Inflammatory macrophage treated with lipopolysaccharide for 1 hour (primary cell): ENCODE results near the gene CNKSR1.

Source experiments
- DNase-seq, 2 donors: peaks; one replicate each; pipeline ENCODE4 v3.0.0-alpha.2; 2020 to 2022

The CNKSR1 gene, protein sequence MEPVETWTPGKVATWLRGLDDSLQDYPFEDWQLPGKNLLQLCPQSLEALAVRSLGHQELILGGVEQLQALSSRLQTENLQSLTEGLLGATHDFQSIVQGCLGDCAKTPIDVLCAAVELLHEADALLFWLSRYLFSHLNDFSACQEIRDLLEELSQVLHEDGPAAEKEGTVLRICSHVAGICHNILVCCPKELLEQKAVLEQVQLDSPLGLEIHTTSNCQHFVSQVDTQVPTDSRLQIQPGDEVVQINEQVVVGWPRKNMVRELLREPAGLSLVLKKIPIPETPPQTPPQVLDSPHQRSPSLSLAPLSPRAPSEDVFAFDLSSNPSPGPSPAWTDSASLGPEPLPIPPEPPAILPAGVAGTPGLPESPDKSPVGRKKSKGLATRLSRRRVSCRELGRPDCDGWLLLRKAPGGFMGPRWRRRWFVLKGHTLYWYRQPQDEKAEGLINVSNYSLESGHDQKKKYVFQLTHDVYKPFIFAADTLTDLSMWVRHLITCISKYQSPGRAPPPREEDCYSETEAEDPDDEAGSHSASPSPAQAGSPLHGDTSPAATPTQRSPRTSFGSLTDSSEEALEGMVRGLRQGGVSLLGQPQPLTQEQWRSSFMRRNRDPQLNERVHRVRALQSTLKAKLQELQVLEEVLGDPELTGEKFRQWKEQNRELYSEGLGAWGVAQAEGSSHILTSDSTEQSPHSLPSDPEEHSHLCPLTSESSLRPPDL

DNA sequence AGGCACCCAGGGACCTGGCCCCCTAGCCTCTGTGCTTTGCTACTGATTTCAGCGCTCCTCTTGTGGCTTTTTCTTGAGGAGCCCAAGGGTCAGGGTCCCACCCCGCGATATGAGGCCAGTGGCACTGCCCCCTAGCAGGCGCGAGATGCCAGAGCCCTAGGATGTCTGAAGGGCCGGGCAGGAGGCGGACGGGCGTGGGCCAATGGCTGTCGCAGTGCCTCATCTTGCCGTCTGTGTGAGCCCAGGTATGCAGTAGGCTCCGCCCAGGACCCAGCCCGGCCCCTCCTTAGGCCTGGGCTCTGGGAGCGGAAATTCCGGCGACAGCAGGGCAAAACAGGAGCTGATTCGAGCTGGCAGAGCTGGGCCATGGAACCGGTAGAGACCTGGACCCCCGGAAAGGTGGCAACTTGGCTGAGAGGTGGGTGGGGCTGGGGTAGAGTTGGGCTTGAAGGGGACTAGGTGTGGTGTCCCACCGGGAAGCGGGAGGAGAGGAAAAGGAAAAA lies at the start of gene CNKSR1:
CNKSR1 (plus strand) TSS at position 310 of the 503 bp plus-strand sequence; CDS start at position 367, 57 bp downstream.
- DNase-seq, result no peak

DNA sequence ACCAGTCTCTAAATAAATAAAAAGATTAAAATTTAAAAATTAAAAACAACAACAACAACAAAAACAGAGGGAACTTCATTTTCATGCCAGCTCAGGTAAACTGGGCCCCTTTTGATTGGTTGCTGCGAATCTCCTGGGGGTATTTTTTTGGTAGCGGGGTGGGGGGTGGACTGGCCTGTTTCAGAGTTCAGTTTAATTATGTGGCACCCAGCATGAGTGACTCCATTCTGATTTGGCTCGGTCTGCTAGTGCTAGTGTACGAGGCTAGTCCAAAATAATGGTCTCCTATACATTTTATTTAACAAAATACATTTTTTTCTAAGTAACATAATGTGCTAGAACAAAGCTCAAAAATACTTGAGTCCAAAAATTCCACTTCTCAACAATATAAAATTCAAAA lies 47.5 kb upstream of the CNKSR1 start:
- no peak for DNase-seq

- no peak for DNase-seq
These were observed 46.6 kb upstream of the CNKSR1 start for GRCh38 chr1:26130695-26131094.

DNA sequence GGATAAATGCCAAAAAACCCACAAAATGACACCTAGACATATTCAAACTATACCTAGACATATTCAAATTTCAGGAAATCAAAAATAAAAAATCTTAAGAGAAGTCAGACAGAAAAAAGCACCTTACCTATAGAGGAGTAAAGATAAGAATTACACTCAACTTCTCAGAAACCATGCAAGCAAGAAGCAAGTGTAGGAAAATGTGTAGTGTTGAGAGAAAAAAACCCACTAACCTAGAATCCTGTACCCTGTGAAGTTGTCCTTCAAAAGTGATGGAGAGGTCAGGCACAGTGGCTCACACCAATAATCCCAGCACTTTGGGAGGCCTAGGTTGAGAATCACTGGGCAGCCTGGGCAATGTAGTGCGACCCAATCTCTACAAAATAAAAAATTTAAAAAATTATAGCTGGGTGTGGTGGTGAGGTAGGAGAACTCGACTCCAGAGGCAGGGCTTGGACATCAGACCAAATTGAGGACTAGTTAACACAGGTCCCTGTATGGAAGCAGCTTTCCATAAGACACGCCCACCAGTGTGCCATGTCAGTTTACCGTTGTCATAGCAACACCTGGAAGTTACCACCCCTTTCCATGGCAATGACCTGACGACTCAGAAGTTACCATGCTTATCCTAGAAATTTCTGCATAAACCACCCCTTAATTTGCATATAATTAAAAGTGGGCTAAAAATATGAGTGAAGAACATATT lies 45.0 kb upstream of the CNKSR1 start:
- no peak for DNase-seq

GRCh38 chr1:26132834-26133167 lies 44.5 kb upstream of the CNKSR1 start:
- DNase-seq, result no peak

GRCh38 chr1:26134466-26134865 lies 42.8 kb upstream of the CNKSR1 start:
- DNase-seq, result no peak

- DNase-seq, result no peak
These were observed 38.2 kb upstream of the CNKSR1 start for GRCh38 chr1:26138974-26139558.

- no peak for DNase-seq
These were observed 35.1 kb upstream of the CNKSR1 start for GRCh38 chr1:26142159-26142558.

DNA sequence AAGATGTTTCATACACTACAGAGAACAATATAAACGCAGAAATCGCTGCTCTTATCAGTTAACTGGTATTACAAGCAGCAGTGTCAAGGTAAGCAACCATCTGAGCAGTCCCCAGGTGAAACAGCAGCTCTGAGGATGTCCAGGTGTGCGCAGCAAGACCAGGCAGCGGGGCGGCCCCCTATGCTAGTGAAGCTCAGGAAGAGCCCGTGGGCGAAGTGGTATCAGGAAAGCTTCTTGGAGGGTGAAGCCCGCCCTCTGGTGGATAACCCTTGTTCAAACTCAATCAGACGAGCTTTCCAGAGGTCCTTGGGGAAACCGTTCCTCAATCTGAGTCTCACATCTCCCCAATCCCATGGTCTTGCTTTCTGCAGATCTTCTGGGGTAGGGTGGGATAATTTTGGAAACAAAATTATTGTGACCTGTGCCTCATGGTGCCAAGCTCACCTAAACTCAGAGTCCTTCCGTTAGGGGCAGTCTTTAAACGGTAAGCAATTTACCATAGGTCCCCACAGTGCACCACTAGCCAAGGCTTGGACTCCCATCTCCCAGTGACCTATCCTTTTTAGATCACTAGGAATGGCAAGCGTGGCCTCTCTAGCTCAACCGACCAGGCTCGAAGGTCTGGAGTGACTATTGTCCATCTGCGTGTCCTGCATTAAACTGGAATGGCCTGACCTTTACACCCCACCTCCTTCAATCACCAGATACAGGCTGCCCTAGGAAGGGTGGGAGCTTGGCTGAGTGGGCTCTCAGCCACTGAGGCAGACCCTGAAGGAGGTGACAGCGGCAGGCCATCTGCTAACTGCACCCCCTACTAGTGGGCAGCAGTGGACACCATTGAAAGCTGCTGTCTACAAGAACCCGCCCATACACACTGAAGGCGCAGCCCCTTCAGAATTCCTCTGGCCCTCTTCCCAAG lies 32.0 kb upstream of the CNKSR1 start:
- peak; percentile 67 to 90 for DNase-seq

GRCh38 chr1:26145960-26146294 lies 31.4 kb upstream of the CNKSR1 start:
- no peak for DNase-seq

DNA sequence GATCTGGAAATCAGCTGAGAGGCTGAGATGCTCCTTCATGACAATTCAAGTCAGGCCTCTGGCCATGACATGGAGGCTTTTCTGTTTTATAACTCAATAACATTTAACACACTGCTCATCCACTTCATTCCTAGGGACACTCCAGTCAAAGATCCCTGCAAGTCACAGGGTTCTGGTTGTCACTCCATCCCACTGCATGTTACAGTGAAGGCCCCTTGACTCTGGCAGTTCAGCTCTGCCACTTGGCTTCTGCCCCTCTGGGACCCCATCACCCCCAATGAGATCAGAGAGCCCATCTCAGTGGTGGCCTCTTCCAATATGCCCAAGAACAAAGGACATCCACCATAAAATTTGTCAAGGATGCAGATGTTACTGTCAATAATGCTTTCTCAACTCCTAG lies 28.4 kb upstream of the CNKSR1 start:
- no peak for DNase-seq

DNA sequence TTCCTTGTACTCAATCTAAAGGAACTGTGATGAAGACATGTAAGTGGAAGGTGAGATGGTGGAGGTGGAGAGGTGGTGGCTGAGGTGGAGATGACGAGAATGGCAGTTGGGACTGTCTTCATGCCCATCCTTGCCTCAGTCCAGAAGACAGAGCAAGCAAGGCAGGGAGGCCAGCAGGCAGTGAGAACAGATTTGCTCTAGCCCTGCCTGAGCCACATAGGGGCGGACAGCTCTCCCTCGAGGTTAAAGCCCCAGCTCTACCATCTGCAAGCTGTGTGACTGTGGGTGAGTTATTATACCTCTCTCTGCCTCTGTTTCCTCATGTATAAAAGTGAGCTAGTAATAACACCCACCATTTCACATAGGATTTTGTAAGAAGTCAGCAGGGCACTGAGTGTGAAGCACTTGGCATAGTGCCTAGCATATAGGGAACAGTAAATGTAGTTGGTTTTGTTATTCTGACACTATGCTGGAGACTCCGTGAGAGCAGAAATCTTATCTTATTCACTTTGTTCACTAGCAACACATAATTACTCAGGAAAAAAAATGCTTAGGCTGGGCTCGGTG lies 23.2 kb upstream of the CNKSR1 start:
- DNase-seq, result peak; percentile 47 to 65

GRCh38 chr1:26154750-26155149 lies 22.5 kb upstream of the CNKSR1 start:
- DNase-seq, result no peak

GRCh38 chr1:26155370-26156284 lies 21.7 kb upstream of the CNKSR1 start:
- DNase-seq, result no peak

DNA sequence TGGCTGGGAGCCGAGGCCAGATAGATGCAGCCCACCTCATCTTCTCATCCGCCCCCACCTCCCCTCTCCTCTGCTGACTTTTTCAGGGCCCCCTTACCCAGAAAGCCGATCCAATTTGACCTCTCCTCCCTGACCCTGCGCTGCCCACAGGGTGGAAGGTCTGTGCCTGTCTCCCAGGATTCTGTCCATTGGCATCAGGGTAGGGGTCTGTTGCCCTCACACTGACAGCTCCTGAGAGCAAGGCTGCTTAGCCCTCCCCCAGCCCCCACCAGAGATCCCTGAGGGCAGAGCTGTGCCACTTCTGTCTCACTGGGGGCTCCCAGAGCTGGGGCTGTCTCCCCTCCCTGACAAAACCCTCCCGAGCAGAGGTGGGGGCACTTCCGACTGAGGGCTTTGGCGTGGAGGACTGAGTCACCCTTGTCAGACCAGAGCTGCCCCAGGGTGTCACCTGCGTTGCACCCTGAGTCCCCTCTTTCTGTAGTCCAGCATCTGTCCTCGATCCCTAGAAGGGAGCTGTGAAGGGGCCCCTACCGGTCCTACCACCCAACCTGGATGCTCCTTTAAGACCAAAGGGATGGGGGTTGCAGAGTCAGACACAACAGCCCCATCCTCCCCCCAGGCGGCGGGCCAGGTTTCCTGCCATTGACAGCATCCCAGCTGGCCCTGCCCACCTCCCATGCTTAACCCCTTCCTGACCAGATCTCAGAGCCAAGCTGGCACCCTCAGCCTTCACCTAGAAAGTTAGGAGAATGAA lies 20.8 kb upstream of the CNKSR1 start:
- DNase-seq, result no peak

- no peak for DNase-seq
These were observed 18.9 kb upstream of the CNKSR1 start for GRCh38 chr1:26158271-26158907.

DNA sequence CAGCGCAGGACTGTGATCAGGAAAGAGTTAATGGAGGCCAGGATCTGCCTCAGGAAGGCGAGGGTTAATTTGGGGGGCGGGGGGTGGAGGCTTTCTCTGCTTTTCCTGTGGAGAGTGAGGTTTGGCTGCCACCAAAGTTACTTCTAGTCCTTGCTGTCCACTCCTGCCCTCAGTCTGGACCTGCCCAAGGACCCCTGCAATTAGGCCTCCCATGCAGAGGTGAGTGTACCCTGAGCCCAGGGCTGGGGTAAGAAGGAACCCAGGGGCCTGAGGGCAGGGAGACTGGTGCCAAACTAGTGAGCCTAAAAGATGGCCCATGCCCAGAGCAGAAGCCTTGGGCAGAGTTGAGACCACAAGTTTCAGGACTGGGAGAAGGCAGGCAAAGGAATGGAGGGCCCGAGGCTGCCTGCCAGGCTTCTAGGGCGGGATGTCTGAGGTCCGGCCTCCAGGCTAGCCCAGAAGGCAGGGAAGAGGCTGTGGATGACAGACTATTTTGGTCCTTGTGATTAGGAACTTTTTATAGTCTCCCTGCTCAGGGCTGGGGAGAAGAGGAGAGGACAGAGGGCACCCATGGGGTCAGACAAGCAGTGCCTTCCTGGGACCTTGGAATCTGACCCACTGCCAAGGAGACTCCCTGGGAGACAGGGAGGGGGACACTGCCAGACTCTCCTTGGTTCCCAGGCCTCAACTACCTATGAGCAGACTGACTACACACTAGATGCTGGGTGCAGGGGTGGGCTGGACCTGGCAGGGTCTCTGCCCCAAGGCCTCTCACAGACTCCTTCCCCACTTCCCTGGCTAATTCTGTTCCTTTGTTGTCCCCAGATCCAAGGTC lies 18.2 kb upstream of the CNKSR1 start, which contains the start of gene FAM110D:
FAM110D (plus strand) TSS at position 172 of the 835 bp plus-strand sequence. CDS start 2,213 bp downstream, outside the sequence.
- no peak for DNase-seq

GRCh38 chr1:26159743-26160039 lies 17.6 kb upstream of the CNKSR1 start:
- no peak for DNase-seq
